ENCODE data around the gene PPP1R3A. TPM values are rescaled to one million over a fixed set of nuclear protein-coding genes. Genes with fewer than 3 reads are reported as not detected.

Gene PPP1R3A
- polyA plus RNA-seq, 2 of the 4 experiments (the other 2 are of a cell fraction), result not detected

DNA sequence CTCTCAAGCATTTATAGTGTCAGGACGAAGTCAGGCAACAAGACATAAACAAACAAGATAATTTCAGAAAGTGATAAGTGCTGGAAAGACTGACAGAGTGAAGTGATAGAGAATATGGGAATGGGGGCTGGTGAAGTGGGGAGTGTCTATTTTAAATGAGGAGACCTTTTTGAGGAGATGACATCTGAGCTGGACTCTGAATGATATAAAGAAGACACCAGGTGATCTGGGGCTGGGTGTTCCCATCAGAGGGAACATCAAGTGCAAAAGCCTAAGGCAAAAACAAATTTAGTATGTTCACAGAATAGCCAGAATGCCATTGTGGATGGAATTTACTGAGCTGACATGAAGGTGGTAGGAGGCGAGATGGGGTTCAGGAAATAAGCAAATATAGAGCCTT is 83.4 kb downstream of the PPP1R3A start:
- Histone ChIP-seq H3K4me3 (no peak overlapping the region), H3K4me1 (no peaks in the 10 kb centered on the region), H3K4me2 (no peak overlapping the region), H3K9me3 (no peaks in the 10 kb centered on the region), H3K27ac (no peak overlapping the region)
- ATAC-seq (no peak), DNase-seq (ENCODE audit: low read depth in 1 of 2, low spot score in 1 of 2) (no peak), FAIRE-seq (no peak)
- ChIA-PET CTCF (interaction anchor here (0.5 to 1.6 kb wide), 3 partner anchors 12 to 1572 kb away, joined by 3 read pairs; no protein-coding TSS in a partner anchor), POLR2A (no interaction called here)
- TF ChIP-seq EHF (CRISPR knock-in tag; IDR thresholded peaks at IDR 0.05), result no peak
- TF ChIP-seq, protein P1, sequence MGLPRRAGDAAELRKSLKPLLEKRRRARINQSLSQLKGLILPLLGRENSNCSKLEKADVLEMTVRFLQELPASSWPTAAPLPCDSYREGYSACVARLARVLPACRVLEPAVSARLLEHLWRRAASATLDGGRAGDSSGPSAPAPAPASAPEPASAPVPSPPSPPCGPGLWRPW (IDR thresholded peaks at IDR 0.05), result no peak
- TF ChIP-seq HOXB13 (CRISPR knock-in tag; IDR thresholded peaks at IDR 0.05; ENCODE audit: low read depth), result no peak
- TF ChIP-seq, protein P2, sequence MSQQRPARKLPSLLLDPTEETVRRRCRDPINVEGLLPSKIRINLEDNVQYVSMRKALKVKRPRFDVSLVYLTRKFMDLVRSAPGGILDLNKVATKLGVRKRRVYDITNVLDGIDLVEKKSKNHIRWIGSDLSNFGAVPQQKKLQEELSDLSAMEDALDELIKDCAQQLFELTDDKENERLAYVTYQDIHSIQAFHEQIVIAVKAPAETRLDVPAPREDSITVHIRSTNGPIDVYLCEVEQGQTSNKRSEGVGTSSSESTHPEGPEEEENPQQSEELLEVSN (IDR thresholded peaks at IDR 0.05; ENCODE audit: borderline replicate concordance, low read depth), result no peak
- TF ChIP-seq, protein P3, sequence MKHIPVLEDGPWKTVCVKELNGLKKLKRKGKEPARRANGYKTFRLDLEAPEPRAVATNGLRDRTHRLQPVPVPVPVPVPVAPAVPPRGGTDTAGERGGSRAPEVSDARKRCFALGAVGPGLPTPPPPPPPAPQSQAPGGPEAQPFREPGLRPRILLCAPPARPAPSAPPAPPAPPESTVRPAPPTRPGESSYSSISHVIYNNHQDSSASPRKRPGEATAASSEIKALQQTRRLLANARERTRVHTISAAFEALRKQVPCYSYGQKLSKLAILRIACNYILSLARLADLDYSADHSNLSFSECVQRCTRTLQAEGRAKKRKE (CRISPR knock-in tag; IDR thresholded peaks at IDR 0.05; ENCODE audit: low read depth), result no peak
- no peak for TF ChIP-seq RFX5 (IDR thresholded peaks at IDR 0.05)
- no peak for TF ChIP-seq ZNF302 (CRISPR knock-in tag; IDR thresholded peaks at IDR 0.05)
- no peak for TF ChIP-seq KDM1A (IDR thresholded peaks at IDR 0.05; ENCODE audit: low read depth)
- no peak for TF ChIP-seq HEYL (CRISPR knock-in tag; IDR thresholded peaks at IDR 0.05)
- TF ChIP-seq ESRRA (IDR thresholded peaks at IDR 0.05; ENCODE audit: borderline replicate concordance, low read length), result no peak
- no peak for TF ChIP-seq FOSL2 (IDR thresholded peaks at IDR 0.05)
- no peak for TF ChIP-seq FOSL2 (CRISPR knock-in tag; IDR thresholded peaks at IDR 0.05)
- TF ChIP-seq HOXA7 (CRISPR knock-in tag; IDR thresholded peaks at IDR 0.05), result no peak
- TF ChIP-seq, protein P4, sequence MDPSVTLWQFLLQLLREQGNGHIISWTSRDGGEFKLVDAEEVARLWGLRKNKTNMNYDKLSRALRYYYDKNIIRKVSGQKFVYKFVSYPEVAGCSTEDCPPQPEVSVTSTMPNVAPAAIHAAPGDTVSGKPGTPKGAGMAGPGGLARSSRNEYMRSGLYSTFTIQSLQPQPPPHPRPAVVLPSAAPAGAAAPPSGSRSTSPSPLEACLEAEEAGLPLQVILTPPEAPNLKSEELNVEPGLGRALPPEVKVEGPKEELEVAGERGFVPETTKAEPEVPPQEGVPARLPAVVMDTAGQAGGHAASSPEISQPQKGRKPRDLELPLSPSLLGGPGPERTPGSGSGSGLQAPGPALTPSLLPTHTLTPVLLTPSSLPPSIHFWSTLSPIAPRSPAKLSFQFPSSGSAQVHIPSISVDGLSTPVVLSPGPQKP (IDR thresholded peaks at IDR 0.05; ENCODE audit: low read depth, low read length), result no peak
- no peak for TF ChIP-seq BHLHE40 (IDR thresholded peaks at IDR 0.05; ENCODE audit: low read depth, low read length)
- no peak for TF ChIP-seq TP53 (CRISPR knock-in tag; IDR thresholded peaks at IDR 0.05)
- TF ChIP-seq JUN (IDR thresholded peaks at IDR 0.05), result no peak
- no peak for TF ChIP-seq HDAC2 (IDR thresholded peaks at IDR 0.05)
- TF ChIP-seq, protein P5, sequence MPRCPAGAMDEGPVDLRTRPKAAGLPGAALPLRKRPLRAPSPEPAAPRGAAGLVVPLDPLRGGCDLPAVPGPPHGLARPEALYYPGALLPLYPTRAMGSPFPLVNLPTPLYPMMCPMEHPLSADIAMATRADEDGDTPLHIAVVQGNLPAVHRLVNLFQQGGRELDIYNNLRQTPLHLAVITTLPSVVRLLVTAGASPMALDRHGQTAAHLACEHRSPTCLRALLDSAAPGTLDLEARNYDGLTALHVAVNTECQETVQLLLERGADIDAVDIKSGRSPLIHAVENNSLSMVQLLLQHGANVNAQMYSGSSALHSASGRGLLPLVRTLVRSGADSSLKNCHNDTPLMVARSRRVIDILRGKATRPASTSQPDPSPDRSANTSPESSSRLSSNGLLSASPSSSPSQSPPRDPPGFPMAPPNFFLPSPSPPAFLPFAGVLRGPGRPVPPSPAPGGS (IDR thresholded peaks at IDR 0.05), result no peak
- TF ChIP-seq EP300 (IDR thresholded peaks at IDR 0.05), result no peak
- TF ChIP-seq ZFP36 (IDR thresholded peaks at IDR 0.05; ENCODE audit: borderline replicate concordance, partially characterized antibody), result no peak
- WGBS (ENCODE audit: missing lambda C conversion rate), result 6% methylated on average over 2 of the region's 2 CpGs

DNA sequence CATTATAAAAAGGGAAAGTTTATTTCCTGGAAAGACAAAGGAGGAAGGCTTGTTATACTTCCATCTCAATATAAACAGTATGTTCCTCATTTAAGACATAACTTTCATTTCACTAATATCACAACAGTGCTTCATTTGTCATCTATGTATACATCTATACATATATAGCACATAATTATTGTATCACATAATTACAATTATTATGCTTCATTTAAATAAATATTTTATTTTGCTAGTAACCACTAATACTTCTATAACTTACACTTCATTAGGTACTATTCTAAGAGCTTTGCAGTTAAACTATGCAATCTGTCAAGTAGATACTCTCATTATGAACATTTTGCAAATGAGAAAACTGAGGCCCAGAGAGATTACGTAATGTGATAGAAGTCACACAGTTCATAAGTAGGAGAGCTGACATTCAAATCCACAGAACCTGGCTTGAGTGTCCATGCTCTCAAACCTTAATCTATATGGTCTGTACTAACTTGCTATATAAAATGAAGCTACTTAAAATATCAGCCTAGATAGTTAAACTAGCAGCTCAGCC is 86.5 kb downstream of the PPP1R3A start:
- no peaks in the 10 kb centered on the region for H3K4me1 ChIP-seq
- WGBS (ENCODE audit: missing lambda C conversion rate), result 52% methylated on average over 1 of the region's 1 CpG
- DNase-seq (ENCODE audit: low read depth in 1 of 2, low spot score in 1 of 2), result no peak
- no peak overlapping the region for H3K4me3 ChIP-seq
- ChIA-PET POLR2A (no interaction called here), CTCF (interaction anchor here (0.6 kb wide), 1 partner anchor 718 kb away, joined by 3 read pairs; no protein-coding TSS in a partner anchor)
- no peak for FAIRE-seq
- no peak for ATAC-seq
- H3K27ac ChIP-seq, result no peak overlapping the region
- no peaks in the 10 kb centered on the region for H3K9me3 ChIP-seq
- no peak overlapping the region for H3K4me2 ChIP-seq
- TF ChIP-seq, protein P6, sequence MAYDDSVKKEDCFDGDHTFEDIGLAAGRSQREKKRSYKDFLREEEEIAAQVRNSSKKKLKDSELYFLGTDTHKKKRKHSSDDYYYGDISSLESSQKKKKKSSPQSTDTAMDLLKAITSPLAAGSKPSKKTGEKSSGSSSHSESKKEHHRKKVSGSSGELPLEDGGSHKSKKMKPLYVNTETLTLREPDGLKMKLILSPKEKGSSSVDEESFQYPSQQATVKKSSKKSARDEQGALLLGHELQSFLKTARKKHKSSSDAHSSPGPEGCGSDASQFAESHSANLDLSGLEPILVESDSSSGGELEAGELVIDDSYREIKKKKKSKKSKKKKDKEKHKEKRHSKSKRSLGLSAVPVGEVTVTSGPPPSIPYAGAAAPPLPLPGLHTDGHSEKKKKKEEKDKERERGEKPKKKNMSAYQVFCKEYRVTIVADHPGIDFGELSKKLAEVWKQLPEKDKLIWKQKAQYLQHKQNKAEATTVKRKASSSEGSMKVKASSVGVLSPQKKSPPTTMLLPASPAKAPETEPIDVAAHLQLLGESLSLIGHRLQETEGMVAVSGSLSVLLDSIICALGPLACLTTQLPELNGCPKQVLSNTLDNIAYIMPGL (CRISPR knock-in tag; IDR thresholded peaks at IDR 0.05; ENCODE audit: borderline replicate concordance), result no peak
- TF ChIP-seq, protein P7, sequence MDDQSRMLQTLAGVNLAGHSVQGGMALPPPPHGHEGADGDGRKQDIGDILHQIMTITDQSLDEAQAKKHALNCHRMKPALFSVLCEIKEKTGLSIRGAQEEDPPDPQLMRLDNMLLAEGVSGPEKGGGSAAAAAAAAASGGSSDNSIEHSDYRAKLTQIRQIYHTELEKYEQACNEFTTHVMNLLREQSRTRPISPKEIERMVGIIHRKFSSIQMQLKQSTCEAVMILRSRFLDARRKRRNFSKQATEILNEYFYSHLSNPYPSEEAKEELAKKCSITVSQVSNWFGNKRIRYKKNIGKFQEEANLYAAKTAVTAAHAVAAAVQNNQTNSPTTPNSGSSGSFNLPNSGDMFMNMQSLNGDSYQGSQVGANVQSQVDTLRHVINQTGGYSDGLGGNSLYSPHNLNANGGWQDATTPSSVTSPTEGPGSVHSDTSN (IDR thresholded peaks at IDR 0.05), result no peak
- no peak for TF ChIP-seq ZC3H11A (IDR thresholded peaks at IDR 0.05)
- TF ChIP-seq KDM1A (IDR thresholded peaks at IDR 0.05; ENCODE audit: low read depth), result no peak
- TF ChIP-seq SREBF2 (IDR thresholded peaks at IDR 0.05), result no peak
- TF ChIP-seq, protein P8, sequence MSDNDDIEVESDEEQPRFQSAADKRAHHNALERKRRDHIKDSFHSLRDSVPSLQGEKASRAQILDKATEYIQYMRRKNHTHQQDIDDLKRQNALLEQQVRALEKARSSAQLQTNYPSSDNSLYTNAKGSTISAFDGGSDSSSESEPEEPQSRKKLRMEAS (IDR thresholded peaks at IDR 0.05), result no peak
- no peak for TF ChIP-seq KDM5A (IDR thresholded peaks at IDR 0.05)
- TF ChIP-seq MYC (IDR thresholded peaks at IDR 0.05; ENCODE audit: borderline replicate concordance, low read length), result no peak
- TF ChIP-seq, protein P5 (IDR thresholded peaks at IDR 0.05), result no peak
- TF ChIP-seq POLR2AphosphoS2 (conservative IDR thresholded peaks at IDR 0.05; ENCODE audit: low read length), result no peak
- TF ChIP-seq, protein P3 (CRISPR knock-in tag; IDR thresholded peaks at IDR 0.05; ENCODE audit: low read depth), result no peak

Data from A549 (cell line).